ENCODE measurements around the gene ADCY2.

Gene ADCY2

DNA sequence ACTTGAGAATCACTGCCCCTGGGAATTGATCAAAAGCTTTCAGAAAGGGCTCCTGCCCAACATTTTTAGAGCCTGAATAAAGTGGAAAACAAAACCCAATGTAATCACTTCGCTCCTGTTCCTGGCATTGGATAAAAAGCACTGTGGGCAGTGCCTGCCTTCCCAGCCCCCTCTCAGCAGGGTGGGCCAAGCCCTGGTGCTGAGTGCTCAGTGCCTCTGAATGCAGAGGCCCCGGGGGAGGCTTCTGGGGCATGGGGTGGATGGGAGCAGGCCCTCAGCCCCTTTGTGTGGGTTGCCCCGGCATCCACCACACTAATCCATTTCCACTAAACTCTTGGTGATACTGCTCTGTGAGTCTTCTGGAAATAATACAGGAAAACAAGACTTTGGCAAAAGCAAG is 399.4 kb downstream of the ADCY2 start:
- ATAC-seq, result no peak

DNA sequence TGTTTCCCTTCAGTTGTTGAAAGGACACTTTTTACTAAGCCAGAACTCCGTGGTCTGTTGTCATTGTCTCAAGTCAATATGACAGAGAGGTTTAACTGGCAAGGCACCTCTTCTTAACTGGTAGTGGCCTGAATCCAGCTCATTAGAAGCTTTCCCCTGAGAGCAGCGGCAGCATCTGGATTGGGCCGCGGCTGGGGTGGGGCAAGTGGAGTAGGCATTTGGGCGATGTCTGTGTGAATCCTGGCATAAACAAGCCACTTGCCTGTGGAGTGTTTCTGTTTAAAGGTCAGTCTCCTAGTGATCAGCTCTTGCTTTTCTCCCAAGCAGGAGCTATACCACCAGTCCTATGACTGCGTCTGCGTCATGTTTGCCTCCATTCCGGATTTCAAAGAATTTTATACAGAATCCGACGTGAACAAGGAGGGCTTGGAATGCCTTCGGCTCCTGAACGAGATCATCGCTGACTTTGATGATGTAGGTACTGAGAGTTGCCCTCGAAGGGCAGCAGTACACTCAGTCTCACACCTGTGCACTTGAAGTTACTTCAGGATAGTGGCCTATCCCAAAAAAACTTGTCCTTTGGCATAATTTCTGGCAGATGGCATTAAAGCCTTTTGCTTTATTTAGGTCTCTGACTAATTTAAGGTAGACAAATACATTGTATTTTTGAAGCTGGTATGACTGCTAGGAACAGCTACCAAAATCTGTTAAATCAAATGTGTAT is 406.1 kb downstream of the ADCY2 start:
- ATAC-seq, result no peak

DNA sequence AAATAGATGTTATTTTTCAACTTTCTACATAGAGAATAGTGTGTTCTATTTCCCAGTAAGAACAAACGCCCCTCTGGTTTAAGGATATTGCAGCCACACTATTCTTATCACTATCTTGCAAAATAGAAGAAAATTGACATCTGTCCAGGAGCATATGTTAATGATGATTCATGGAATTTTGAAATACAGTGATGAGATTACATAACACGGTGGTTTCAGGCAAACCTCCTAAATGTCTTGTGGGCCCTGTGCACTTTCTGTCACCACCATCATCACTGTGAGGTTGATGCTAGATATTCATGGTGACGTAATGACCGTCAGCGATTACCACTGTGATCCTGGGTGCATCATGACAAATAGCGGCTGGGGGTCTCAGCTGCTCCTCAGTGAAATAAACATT is 406.9 kb downstream of the ADCY2 start:
- ATAC-seq, result no peak

DNA sequence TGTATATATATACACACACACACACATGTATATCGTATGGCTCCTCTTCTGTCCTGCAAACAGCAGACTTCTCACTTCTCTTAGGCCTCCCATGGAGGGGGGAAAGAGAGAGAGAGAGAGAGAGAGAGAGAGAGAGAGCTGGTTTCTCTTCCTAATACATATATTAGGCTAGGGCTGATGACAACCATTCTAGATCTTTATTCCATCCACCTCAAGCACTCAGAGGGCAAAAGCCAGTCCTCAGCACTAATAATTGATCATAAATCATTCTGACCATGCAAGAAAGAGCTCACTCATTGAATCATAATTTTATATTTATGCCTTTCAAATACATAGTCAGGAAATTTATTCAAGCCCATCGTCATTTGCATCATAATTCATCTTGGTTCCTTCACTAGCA is 408.0 kb downstream of the ADCY2 start:
- no peak for ATAC-seq

DNA sequence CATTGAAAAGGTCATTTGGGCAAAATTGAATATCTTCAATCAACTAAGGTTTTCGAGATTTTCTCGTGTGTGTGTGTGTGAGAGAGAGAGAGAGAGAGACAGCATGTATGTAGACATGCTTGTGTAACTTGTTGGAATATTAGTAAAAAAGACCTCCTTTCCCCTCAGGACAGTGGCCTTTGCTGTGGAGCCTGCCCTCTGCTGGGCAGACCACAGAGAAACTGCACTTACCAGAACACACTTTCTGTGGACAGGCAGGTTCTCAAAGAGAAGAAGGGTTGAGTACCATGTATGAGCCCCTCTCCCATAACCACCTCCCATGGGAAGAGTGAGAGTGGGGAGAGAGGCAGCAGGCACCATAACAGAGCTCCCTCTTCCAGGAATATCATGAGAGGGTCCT is 409.4 kb downstream of the ADCY2 start:
- no peak for ATAC-seq

DNA sequence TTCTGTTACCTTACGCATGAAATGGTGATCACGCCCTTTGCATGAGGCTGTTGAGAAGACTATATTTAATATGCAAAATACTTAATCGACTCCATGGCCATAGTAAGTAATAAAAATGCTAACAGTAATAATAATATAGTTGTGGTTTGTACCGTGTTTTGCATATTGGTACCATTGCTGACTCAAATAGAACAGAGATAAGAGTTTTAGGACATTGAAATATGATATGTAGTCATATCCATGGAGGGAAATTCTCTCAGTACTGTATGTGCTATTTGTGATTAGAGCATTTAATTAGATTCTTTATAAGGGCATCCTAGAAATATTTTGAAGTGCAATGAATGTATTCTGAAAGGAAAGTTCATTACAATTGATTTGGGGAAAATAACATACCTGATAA is 413.1 kb downstream of the ADCY2 start:
- no peak for ATAC-seq

DNA sequence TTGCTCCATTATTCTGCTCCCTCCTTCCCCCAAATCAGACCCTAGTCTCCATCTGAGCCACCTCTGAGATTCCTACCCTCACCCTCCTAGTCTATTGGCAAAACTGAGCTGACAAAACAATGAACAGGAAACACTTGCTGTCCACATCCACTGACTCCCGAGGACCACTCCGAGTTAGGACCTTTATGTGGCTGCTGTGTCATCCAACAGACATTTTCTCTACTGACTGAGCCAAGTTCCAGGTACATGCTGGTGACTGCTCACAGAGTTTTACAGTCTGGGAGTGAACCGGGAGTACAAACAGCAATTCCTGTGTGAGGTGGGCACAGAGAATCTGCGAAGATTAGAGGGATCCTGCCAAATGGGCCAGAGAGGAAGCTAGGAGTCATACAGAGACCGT is 415.8 kb downstream of the ADCY2 start:
- no peak for ATAC-seq

DNA sequence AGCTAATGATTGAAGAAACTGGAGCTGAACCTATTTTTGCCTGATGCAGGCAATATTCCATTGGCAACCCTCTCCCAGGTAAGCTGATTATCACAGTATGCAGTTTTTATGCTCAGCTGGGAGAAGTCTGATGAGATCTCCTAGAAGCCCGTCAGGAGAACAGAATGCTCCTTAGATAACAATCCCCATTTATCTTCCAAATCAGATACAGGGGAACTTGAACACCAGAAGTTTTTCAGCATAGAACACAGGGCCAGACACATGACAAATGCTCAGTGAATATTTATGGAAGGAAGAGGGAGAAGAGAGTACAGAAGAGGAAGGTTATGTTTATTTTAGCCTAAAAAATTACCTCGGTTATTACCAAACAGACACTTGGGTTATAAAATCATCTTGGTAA is 417.1 kb downstream of the ADCY2 start:
- no peak for ATAC-seq

DNA sequence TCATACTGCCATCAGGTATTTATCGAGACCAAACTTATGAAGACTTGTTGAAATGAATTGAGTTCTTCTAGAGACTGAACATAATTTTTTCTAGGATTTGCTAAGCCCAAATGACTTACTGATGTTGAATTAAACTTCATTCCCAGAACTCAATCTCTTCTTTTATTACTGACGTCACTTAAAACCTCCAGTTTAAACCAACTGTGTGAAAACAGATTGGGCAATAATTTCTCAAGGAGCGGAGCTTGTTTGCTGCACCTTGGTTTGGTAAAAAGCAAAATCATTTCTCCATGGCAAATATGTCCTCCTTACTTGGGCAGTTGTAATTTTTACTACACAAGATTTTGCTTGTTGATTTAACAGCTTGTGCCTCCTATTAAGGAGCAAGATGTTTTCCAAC is 417.6 kb downstream of the ADCY2 start:
- ATAC-seq, result no peak

DNA sequence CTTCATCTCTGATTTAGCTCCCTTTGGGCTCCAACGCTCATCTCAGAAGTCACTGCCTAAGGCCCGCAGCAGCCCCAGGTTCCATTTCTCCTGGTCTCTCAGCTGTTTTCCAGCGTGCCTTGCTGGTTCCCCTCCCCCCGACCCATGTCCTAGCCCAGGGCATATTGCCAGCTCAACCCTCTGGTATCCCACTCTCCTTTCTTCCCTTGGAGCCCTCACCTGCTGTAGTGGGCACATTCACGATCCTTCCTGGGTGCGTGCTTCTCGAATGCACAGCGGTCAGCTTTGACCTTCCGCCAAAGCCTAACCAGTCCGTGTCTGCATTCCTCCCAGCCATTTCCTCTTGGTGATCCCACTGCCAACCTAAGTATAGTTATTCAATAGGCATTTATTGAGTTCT is 418.9 kb downstream of the ADCY2 start:
- no peak for ATAC-seq

DNA sequence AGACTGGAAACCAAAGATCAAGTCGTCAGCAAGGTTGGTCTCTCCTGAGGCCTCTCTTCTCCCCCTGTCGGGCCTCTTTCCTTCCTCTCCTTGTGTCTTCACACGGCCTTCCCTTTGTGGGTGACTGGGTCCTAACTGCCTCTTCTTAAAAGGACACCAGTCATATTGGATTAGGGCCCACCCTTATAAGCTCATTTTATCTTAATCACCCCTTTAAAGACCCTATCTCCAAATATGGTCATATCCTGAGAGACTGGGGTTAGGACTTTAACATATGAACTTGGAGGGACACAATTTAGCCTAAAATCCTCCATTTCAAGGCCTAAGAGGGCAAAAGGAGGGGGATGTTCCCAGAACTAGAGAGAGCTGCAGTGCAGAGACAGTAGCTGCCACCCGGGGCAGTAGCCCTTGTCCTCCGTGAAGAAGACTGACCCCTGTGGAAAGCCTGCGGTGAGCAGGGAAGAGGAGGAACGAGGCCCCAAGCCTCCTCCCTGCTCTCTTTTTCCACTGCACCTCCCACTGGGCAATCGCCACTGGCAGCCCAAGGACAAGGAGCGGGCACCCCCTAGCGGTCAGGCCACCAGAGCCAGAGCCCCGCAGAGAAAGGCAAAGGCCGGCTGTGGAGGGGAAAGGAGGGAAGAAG is 420.1 kb downstream of the ADCY2 start:
- ATAC-seq, result peak; percentile 41 to 60

DNA sequence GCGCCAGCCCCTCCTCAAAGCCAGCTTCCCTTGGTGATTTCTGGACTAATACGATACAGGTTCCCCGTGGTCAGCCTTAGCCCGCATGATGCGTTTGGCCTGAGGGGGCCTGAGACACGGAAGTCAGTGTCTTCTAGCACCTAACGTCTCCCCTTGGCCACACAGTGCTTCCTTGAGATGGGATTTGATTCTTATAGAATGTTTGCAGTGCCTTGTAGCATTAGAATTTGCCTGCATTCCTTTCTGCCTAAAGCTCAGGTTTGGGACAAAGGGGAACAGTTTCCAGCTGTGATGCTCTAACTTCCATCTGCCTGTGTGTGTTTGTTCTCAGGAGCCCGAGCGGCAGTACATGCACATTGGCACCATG is 420.6 kb downstream of the ADCY2 start:
- no peak for ATAC-seq

DNA sequence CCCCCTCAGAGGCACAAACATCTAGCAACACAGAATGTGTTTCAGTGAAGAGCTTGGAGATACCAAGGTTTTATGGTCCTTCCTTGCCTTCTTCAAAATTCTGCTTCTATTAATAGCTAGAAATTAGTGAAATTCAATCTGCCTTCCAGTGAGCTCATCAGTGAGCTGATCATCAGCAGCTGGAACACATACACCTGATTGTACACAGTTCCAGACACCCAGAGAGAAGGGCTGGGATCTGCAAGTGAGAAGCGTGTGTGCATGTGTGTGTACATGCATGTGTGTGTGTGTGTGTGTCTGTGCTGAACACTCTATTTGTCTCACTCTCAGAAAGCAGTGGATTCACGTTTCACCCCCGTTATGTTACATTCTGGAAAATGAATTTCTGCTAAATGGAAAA is 426.5 kb downstream of the ADCY2 start:
- ATAC-seq, result no peak

DNA sequence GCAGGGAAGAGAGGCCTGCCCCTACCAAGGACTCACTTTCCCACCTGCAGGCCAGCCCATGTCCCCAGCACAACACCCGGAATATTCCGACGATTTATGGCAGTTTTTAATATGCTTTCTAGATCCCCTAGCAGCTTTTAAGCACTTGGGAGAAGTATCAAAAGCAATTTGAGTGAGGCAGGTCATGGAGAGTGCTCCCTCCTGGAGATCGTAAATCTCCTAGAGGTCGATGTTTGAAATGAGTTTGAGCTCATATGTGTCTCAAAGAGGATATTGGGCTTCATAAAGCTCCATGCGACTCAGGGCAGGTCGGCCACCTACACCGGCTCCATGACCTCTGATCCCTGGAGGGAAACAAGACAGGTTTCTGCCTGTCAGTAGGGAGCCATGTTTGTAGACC is 427.7 kb downstream of the ADCY2 start:
- no peak for ATAC-seq

DNA sequence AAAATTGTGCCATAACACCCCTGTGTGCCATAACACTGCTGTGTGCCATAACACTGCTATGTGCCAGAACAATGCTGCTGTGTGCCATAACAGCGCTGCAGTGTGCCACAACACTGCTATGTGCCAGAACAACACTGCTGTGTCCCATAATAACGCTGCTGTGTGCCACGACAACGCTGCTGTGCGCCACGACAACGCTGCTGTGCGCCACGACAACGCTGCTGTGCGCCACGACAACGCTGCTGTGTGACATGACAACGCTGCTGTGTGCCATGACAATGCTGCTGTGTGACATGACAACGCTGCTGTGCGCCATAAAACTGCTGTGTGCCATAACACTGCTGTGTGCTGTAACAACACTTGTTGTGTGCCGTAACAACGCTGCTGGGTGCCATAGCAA is 429.1 kb downstream of the ADCY2 start:
- no peak for ATAC-seq

DNA sequence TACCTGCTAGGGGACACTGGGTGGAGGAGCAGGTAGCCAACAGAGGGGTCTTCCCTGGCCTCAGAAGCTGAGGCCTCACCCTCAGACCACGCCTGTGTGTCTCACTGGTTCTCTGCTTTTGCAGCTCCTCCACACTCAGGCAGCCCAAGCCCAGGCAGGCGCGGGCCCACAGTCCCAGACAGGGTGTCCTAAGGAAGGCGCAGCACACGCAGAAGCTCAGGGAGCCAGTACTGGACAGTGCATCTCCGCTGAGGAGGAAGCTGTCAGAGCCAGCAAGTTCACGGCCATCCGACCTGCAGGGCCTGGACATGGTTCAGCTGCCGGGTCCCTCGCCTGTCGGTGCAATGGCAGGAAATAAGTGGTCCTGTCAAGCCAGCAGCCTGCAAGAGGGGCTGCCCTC is 429.7 kb downstream of the ADCY2 start:
- no peak for ATAC-seq

DNA sequence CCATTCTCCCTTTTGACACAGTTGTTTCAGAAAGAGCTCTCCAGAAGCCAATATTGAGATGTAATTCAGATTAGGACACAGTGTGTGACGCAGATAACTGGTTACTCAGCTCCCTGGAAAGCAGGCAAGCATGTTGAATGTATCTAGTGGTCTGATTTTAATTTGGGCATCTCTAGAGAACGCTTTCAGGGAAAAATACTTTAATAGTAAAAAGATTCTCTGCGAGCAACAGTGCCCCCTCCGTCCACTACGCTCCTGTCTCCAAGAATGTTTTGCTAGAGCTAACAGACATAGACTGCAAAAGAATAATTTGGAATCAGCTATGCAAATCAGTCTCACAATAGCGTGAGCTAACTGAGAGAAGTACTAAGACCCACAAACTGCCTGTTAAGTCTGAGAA is 431.7 kb downstream of the ADCY2 start:
- ATAC-seq, result no peak

DNA sequence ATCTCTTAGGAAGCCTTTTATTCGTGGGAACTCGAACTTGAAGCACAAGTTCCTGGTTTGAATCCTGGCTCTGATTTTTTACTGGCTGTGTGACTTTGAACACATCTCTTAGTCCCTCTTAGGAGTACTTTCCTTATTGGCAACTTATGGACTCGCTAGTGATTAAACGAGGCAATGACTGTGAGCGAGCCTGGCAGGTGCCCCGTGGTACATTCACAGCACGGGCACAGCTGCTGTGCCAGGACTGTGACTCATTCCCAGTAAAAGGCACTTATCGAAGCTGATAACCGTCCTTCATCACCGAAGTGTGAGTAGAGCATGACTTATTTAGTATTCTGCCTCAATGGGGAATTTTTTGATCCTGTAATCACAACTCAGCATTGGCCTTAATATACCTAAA is 432.3 kb downstream of the ADCY2 start:
- ATAC-seq, result no peak

DNA sequence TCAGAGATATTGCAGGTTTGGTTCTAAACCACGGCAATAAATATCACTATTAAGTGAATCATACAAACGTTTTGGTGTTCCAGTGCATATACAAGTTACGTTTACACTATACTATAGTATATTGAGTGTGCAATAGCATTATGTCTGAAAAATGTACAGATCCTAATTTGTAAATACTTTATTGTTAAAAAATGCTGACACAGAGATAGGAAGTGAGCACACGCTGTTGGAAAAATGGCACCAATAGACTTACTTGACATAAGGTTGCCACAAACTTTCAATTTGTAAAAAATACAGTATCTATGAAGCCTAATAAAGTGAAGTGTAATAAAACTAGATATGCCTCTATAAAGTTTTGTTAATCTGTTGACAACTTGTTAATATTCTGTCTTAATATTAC is 439.0 kb downstream of the ADCY2 start:
- ATAC-seq, result no peak

DNA sequence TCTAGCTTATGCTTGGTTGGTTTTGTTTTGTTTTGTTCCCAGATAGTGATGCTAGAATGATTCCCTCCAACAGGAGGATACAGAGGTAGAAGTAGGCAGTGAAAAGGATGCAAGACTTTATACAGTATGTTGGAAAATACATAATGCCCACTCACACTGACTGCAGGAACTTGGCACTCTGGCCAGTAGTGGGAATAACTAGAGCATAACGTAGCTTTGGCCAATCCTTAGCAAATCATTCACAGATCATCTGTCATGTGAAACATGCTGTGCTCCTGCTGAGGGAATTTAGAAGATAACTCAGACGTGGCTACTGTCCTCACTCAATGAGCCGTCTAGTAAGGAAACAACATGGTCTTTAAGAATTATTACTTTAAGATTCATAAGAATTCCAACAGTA is 441.5 kb downstream of the ADCY2 start:
- no peak for ATAC-seq

DNA sequence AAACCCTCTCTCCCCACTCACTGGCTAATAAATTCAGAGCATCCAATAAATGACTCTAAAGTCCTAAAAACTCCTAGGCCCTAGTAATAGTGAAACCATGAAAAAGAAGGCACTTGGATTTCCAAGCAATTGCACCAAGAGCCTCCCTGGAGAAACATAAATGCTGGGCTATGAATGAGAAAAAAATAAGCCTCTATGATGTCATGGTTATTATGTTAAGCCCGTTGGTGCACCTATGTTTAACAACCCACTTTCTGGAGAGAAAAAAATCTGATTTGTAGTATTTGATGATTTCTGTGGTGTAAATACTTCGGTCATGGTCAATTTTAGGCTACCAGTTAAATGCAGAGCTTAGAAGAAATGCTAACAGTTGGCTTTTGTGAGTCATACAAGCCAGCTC is 446.6 kb downstream of the ADCY2 start:
- no peak for ATAC-seq

DNA sequence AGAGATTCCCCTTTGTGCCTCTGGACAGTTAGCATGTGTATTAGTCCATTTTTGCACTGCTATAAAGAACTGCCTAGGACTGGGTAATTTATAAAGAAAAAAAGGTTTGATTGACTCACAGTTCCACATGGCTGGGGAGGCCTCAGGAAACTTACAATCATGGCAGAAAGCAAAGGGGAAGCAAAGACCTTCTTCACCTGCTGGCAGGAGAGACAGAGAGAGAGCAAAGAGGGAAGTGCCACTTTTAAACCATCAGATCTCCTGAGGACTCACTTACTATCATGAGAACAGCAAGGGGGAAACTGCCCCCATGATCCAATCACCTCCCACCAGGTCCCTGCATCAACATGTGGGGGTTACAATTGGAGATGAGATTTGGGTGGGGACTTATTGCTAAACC is 449.0 kb downstream of the ADCY2 start:
- no peak for ATAC-seq

DNA sequence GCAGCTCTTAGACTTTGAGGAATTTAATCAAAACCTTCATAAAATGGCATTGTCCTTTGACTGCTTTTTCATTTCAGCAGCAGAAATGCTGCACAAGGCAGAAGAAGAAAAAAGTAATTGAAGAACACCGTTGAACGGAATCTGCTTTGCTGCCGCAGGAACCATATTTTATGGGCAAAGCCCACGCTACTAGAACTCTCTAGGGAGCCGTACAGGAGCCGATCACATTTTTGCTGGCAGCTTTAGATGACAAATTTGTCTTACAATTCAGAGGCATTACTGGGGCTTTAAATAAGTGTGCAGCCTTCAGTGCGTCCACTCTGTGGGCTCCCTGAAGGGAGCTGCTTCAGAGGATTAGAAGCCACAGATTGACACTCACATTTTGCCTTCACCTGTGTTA is 449.6 kb downstream of the ADCY2 start:
- ATAC-seq, result no peak

DNA sequence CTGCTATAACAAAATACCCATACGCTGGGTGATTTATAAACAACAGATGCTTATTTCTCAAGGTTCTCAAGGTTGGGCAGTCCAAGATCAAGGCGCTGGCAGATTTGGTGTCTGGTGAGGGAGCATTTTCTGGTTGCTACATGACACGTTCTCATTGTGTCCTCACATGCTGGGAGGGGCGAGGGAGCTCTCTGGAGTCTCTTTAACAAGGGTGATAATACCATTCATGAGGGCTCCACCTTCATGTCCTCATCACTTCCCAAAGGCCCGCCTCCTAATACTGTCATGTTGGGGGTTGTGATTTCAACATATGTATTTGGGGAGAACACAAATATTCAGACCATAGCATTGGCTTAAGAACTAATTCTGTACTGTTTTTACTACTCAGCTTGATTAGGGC is 450.4 kb downstream of the ADCY2 start:
- no peak for ATAC-seq

DNA sequence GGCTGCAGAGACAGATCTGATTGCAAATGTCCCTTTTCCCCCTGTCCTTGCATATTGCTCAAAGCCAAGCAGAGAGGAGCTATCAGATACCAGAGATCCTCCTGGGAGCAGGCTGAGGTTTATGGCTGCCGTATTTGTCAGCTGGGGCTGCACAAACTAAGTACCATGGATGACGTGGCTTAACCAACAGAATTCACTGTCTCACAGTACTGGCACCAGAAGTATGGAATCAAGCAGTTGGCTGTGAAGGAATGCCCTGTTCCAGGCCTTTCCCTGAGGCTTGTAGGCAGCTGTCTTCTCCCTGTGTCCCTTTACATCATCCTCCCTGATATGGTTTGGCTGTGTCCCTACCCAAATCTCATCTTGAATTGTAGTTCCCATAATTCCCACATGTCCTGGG is 452.4 kb downstream of the ADCY2 start:
- ATAC-seq, result no peak

All from activated CD4-positive, CD25-positive, alpha-beta regulatory T cell treated with anti-CD3 and anti-CD28 coated beads, Interleukin-2, amount 50 U/mL, for 24 hours (primary cell).